ENCODE data around the gene HOTAIR. TPM values are rescaled to one million over a fixed set of nuclear protein-coding genes. Genes with fewer than 3 reads are reported as not detected.

Gene HOTAIR
- total RNA-seq, 1 experiment from 2014 or later: 7.9 TPM

- Histone ChIP-seq H2AFZ (no peak overlapping the region), H3K79me2 (ENCODE audit: low read depth) (no peaks in the 10 kb centered on the region), H3K4me3 (no peak overlapping the region), H3K4me2 (peak overlapping the region; percentile 69), H3K9me3 (ENCODE audit: insufficient read depth, low read depth) (no peaks in the 10 kb centered on the region), H3K27ac (no peak overlapping the region), H3K4me1 (replicated peaks; ENCODE audit: insufficient read depth) (peaks cover 7% of the 10 kb centered on the region), H3K9me2 (ENCODE audit: insufficient read depth) (no peaks in the 10 kb centered on the region), H3K36me3 (ENCODE audit: low read depth) (no peaks in the 10 kb centered on the region), H3K27me3 (ENCODE audit: insufficient read depth, low read depth) (no peaks in the 10 kb centered on the region), H4K20me1 (ENCODE audit: insufficient read depth) (no peaks in the 10 kb centered on the region), H3F3A (ENCODE audit: insufficient read depth, low read depth) (peaks cover under 1% of the 10 kb centered on the region; the same call in 1 of the 2 replicates)
- intact Hi-C loops (cut with micrococcal nuclease; ENCODE audit: unreplicated experiment): no loop called here
- BruUV-seq (replicated peaks): no TSS peak
- TF ChIP-seq CTCF (conservative IDR thresholded peaks at IDR 0.05) (no peak), EZH2 (IDR thresholded peaks at IDR 0.05; ENCODE audit: low read depth) (no peak)
- DNase-seq: peak; percentile 41 to 47
- ChIA-PET POLR2A (ENCODE audit: unreplicated experiment) (interaction anchor here (0.6 kb wide), 1 partner anchor 72 kb away, joined by 7 read pairs; no protein-coding TSS in a partner anchor), CTCF (interaction anchor here (0.6 kb wide), 1 partner anchor 24 kb away, joined by 16 read pairs; no protein-coding TSS in a partner anchor)
Observed at GRCh38 chr12:53972152-53972702, 2.5 kb downstream of the HOTAIR start.

GRCh38 chr12:53971686-53972085 is 3.1 kb downstream of the HOTAIR start:
- Histone ChIP-seq H4K20me1 (ENCODE audit: insufficient read depth) (no peaks in the 10 kb centered on the region), H3K27me3 (ENCODE audit: insufficient read depth, low read depth) (no peaks in the 10 kb centered on the region), H3K4me3 (no peak overlapping the region), H3K4me2 (no peak overlapping the region), H3K36me3 (ENCODE audit: low read depth) (no peaks in the 10 kb centered on the region), H2AFZ (no peak overlapping the region), H3K79me2 (ENCODE audit: low read depth) (no peaks in the 10 kb centered on the region), H3K9me2 (ENCODE audit: insufficient read depth) (no peaks in the 10 kb centered on the region), H3K27ac (no peak overlapping the region), H3K9me3 (ENCODE audit: insufficient read depth, low read depth) (no peaks in the 10 kb centered on the region), H3K4me1 (replicated peaks; ENCODE audit: insufficient read depth) (peaks cover 10% of the 10 kb centered on the region), H3F3A (ENCODE audit: insufficient read depth, low read depth) (no peaks in the 10 kb centered on the region; the same call in 1 of the 2 replicates)
- TF ChIP-seq EZH2 (IDR thresholded peaks at IDR 0.05; ENCODE audit: low read depth): no peak
- TF ChIP-seq CTCF (conservative IDR thresholded peaks at IDR 0.05): no peak
- POLR2A ChIA-PET (ENCODE audit: unreplicated experiment): interaction anchor here (0.6 kb wide), 1 partner anchor 71 kb away, joined by 7 read pairs; no protein-coding TSS in a partner anchor
- DNase-seq: no peak
- CTCF ChIA-PET: interaction anchor here (0.6 kb wide), 1 partner anchor 24 kb away, joined by 16 read pairs; no protein-coding TSS in a partner anchor
- no TSS peak for BruUV-seq (replicated peaks)
- intact Hi-C loops (cut with micrococcal nuclease; ENCODE audit: unreplicated experiment): no loop called here

- H3K4me1 ChIP-seq (replicated peaks; ENCODE audit: insufficient read depth): peaks cover 10% of the 10 kb centered on the region
- H3K4me2 ChIP-seq: no peak overlapping the region
- no peaks in the 10 kb centered on the region for H3K27me3 ChIP-seq (ENCODE audit: insufficient read depth, low read depth)
- no peak overlapping the region for H3K4me3 ChIP-seq
- H3K36me3 ChIP-seq (ENCODE audit: low read depth): no peaks in the 10 kb centered on the region
- no peak for TF ChIP-seq EZH2 (IDR thresholded peaks at IDR 0.05; ENCODE audit: low read depth)
- TF ChIP-seq CTCF (conservative IDR thresholded peaks at IDR 0.05): no peak
- POLR2A ChIA-PET (ENCODE audit: unreplicated experiment): no interaction called here
- H3K9me2 ChIP-seq (ENCODE audit: insufficient read depth): no peaks in the 10 kb centered on the region
- no TSS peak for BruUV-seq (replicated peaks)
- H4K20me1 ChIP-seq (ENCODE audit: insufficient read depth): no peaks in the 10 kb centered on the region
- H2AFZ ChIP-seq: no peak overlapping the region
- no peaks in the 10 kb centered on the region for H3K9me3 ChIP-seq (ENCODE audit: insufficient read depth, low read depth)
- H3K79me2 ChIP-seq (ENCODE audit: low read depth): no peaks in the 10 kb centered on the region
- no peaks in the 10 kb centered on the region; the same call in 1 of the 2 replicates for H3F3A ChIP-seq (ENCODE audit: insufficient read depth, low read depth)
- no peak overlapping the region for H3K27ac ChIP-seq
- intact Hi-C loops (cut with micrococcal nuclease; ENCODE audit: unreplicated experiment): no loop called here
- CTCF ChIA-PET: no interaction called here
- no peak for DNase-seq
Observed at GRCh38 chr12:53971129-53971528, 3.6 kb downstream of the HOTAIR start.

Data from PC-9 (cell line).